ENCODE measurements around the gene MELTF. TPM values are rescaled to one million over a fixed set of nuclear protein-coding genes. Genes with fewer than 3 reads are reported as not detected.

MELTF gene
- total RNA-seq, 2 donors from 2014 or later = 15.7 to 31.2 TPM

DNA sequence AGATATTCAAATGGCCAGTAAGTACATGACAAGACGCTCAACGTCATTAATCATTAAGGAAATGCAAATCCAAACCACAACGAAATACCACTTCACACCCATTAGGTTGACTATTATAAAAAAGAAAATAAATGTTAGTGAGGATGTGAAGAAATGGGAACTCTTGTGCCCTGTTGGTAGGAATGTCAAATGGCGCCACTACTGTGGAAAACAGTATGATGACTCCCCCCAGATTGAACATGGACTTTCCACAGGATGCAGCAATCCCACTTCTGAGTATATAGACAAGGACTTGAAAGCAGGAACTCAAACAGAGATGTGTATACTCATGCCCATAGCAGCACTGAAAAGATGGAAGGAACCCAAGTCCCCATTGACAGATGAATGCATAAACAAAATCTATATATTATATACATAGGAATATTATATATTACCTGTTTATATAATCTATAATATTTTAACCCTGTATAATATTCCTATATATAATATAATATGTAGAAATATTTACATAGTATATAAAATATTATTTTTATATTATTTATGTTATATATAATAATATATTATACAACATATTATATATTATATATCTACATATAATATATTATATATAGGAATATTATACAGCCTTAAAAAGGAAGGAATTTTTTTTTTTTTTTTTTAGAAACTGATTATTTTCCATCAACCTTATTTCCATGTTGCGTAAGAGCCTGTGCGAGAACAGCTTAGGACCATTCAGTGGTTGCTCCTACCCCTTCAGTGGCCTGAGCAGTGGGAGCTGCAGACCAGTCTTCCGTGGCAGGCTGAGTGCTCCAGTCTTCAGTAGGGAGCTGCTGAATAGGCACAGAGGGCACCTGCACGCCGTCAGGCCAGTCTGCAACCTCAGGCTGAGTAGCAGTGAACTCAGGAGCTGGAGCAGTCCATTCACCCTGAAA is 43.4 kb downstream of the MELTF start:
- Histone ChIP-seq H3K27me3 (no peaks in the 10 kb centered on the region), H3K9ac (ENCODE audit: low read depth in 2 of 2, low read length in 2 of 2) (no peak overlapping the region), H3K36me3 (no peaks in the 10 kb centered on the region), H3K9me3 (no peaks in the 10 kb centered on the region), H3K27ac (no peak overlapping the region), H3K4me1 (no peaks in the 10 kb centered on the region), H3K4me3 (no peak overlapping the region)
- DNase-seq = no peak
- TF ChIP-seq, protein P1, sequence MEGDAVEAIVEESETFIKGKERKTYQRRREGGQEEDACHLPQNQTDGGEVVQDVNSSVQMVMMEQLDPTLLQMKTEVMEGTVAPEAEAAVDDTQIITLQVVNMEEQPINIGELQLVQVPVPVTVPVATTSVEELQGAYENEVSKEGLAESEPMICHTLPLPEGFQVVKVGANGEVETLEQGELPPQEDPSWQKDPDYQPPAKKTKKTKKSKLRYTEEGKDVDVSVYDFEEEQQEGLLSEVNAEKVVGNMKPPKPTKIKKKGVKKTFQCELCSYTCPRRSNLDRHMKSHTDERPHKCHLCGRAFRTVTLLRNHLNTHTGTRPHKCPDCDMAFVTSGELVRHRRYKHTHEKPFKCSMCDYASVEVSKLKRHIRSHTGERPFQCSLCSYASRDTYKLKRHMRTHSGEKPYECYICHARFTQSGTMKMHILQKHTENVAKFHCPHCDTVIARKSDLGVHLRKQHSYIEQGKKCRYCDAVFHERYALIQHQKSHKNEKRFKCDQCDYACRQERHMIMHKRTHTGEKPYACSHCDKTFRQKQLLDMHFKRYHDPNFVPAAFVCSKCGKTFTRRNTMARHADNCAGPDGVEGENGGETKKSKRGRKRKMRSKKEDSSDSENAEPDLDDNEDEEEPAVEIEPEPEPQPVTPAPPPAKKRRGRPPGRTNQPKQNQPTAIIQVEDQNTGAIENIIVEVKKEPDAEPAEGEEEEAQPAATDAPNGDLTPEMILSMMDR (IDR thresholded peaks at IDR 0.05) = no peak
- intact Hi-C loops (cut with DNase I) = no loop called here

DNA sequence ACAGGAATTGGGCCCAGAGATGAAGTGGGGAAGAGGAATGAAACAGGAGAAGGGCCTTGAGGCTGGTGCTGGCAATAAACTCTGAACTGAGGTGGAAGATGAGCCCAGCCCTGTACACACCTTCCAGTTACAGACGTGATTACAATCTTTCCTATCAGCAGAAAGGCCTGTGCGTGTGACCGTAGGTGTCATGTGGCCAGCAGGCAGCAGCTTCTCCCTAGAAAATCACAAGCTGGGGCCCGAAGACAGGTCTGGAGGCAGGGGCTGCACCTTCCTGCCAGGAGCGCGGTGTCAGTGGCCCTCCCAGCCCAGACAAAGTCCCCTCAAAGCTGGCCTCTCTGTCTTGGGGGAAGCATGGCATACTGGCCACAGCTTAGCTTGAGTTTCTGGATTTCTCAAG is 44.3 kb downstream of the MELTF start:
- no peak overlapping the region for H3K27ac ChIP-seq
- no peaks in the 10 kb centered on the region for H3K36me3 ChIP-seq
- H3K4me3 ChIP-seq = no peak overlapping the region
- no peaks in the 10 kb centered on the region for H3K27me3 ChIP-seq
- intact Hi-C loops (cut with DNase I) = no loop called here
- no peak overlapping the region for H3K9ac ChIP-seq (ENCODE audit: low read depth in 2 of 2, low read length in 2 of 2)
- TF ChIP-seq, protein P1 (IDR thresholded peaks at IDR 0.05) = no peak
- H3K4me1 ChIP-seq = no peaks in the 10 kb centered on the region
- DNase-seq = no peak
- H3K9me3 ChIP-seq = no peaks in the 10 kb centered on the region

DNA sequence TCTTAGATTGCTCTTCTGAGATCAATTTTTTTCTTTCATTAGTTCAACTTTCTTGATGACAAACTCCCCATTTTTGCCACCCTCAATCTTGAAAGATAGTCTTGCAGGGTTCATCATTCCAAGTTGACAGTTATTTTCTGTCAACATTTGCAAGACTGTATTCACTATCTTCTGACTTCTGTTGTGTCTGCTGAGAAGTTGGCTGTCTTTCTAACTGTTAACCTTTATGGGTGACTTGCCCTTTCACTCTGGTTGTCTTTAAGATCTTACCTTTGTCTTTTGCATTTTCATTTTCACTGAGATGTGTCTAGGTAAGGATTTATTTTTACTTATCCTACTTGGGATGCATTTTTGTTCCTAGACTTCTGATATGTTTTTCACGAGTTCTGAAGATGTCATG is 46.4 kb downstream of the MELTF start:
- Histone ChIP-seq H3K27me3 (no peaks in the 10 kb centered on the region), H3K9ac (ENCODE audit: low read depth in 2 of 2, low read length in 2 of 2) (no peak overlapping the region), H3K36me3 (no peaks in the 10 kb centered on the region), H3K4me1 (no peaks in the 10 kb centered on the region), H3K27ac (no peak overlapping the region), H3K4me3 (no peak overlapping the region), H3K9me3 (no peaks in the 10 kb centered on the region)
- TF ChIP-seq, protein P1 (IDR thresholded peaks at IDR 0.05) = no peak
- intact Hi-C loops (cut with DNase I) = no loop called here
- DNase-seq = no peak

GRCh38 chr3:196981657-196982056 is 48.0 kb downstream of the MELTF start:
- no peaks in the 10 kb centered on the region for H3K4me1 ChIP-seq
- H3K36me3 ChIP-seq = no peaks in the 10 kb centered on the region
- no peak overlapping the region for H3K27ac ChIP-seq
- TF ChIP-seq, protein P1 (IDR thresholded peaks at IDR 0.05) = no peak
- no peak overlapping the region for H3K4me3 ChIP-seq
- H3K9me3 ChIP-seq = no peaks in the 10 kb centered on the region
- no peak overlapping the region for H3K9ac ChIP-seq (ENCODE audit: low read depth in 2 of 2, low read length in 2 of 2)
- DNase-seq = no peak
- H3K27me3 ChIP-seq = no peaks in the 10 kb centered on the region
- intact Hi-C loops (cut with DNase I) = no loop called here

GRCh38 chr3:196979545-196979944 is 50.1 kb downstream of the MELTF start:
- H3K4me3 ChIP-seq = no peak overlapping the region
- H3K4me1 ChIP-seq = no peaks in the 10 kb centered on the region
- H3K9me3 ChIP-seq = no peaks in the 10 kb centered on the region
- H3K27me3 ChIP-seq = no peaks in the 10 kb centered on the region
- no peaks in the 10 kb centered on the region for H3K36me3 ChIP-seq
- intact Hi-C loops (cut with DNase I) = no loop called here
- no peak overlapping the region for H3K27ac ChIP-seq
- H3K9ac ChIP-seq (ENCODE audit: low read depth in 2 of 2, low read length in 2 of 2) = no peak overlapping the region
- TF ChIP-seq, protein P1 (IDR thresholded peaks at IDR 0.05) = no peak
- DNase-seq = no peak

All from colonic mucosa (tissue), 4 donors.